Loucy (cell line): ENCODE measurements around the gene CCDC146.

Source experiments
- H2AFZ ChIP-seq: fragments of 200-600 bp; sonication (generic); 2 replicates; pipeline ENCODE4 v1.6.0; 2016; ENCODE audit warnings: antibody characterized with exemption, mild to moderate bottlenecking, low read length, moderate library complexity
- H3F3A ChIP-seq: fragments of 200-600 bp; 2 replicates; pipeline ENCODE4 v1.6.0; 2016; ENCODE audit warnings: antibody characterized with exemption, low read depth, mild to moderate bottlenecking
- H3K27me3 ChIP-seq: fragments of 200-600 bp; sonication (generic); 2 replicates; pipeline ENCODE4 v1.6.1; 2014; ENCODE audit warnings: low read length, mild to moderate bottlenecking; ENCODE audit not compliant: insufficient read depth, poor library complexity, severe bottlenecking
- H3K36me3 ChIP-seq: fragments of 200-600 bp; sonication (generic); 2 replicates; pipeline ENCODE4 v1.6.1; 2016; ENCODE audit warnings: low read length; ENCODE audit not compliant: insufficient read depth
- H3K4me1 ChIP-seq: fragments of 200-600 bp; sonication (generic); 2 replicates; pipeline ENCODE4 v1.5.1; 2014; ENCODE audit warnings: low read length, mild to moderate bottlenecking; ENCODE audit not compliant: insufficient read depth, poor library complexity, severe bottlenecking
- H3K4me2 ChIP-seq: fragments of 200-600 bp; sonication (generic); 2 replicates; pipeline ENCODE4 v1.6.0; 2014; ENCODE audit warnings: antibody characterized with exemption, low read length, low read depth, mild to moderate bottlenecking; ENCODE audit not compliant: poor library complexity, severe bottlenecking
- H3K4me3 ChIP-seq: fragments of 200-600 bp; sonication (generic); 2 replicates; pipeline ENCODE4 v1.5.1; 2014; ENCODE audit warnings: low read length, mild to moderate bottlenecking, mixed read lengths; ENCODE audit not compliant: poor library complexity, severe bottlenecking
- H3K79me2 ChIP-seq: fragments of 200-600 bp; sonication (generic); 2 replicates; pipeline ENCODE4 v1.6.1; 2014; ENCODE audit warnings: low read length; ENCODE audit not compliant: insufficient read depth
- H3K9ac ChIP-seq: fragments of 200-600 bp; sonication (generic); 2 replicates; pipeline ENCODE4 v1.6.0; 2014; ENCODE audit warnings: mild to moderate bottlenecking, low read depth, low read length, moderate library complexity; ENCODE audit not compliant: poor library complexity, severe bottlenecking
- H3K9me2 ChIP-seq: fragments of 200-600 bp; sonication (generic); replicated peaks from 2 replicates; pipeline ENCODE4 v1.6.1; 2016; ENCODE audit warnings: low read depth, low read length, mixed read lengths
- H3K9me3 ChIP-seq: fragments of 200-600 bp; sonication (generic); 2 replicates; pipeline ENCODE4 v1.6.1; 2014; ENCODE audit warnings: mild to moderate bottlenecking, antibody characterized with exemption, low read length, low read depth; ENCODE audit not compliant: insufficient read depth
- H4K20me1 ChIP-seq: fragments of 200-600 bp; sonication (generic); 2 replicates; pipeline ENCODE4 v1.6.0; 2014; ENCODE audit warnings: antibody characterized with exemption, low read length, mild to moderate bottlenecking; ENCODE audit not compliant: insufficient read depth, poor library complexity, severe bottlenecking
- CTCF ChIP-seq: fragments of 200-600 bp; sonication (generic); conservative IDR thresholded peaks from 2 replicates; pipeline ENCODE4 v1.5.1; 2014; ENCODE audit warnings: mild to moderate bottlenecking, antibody characterized with exemption, low read length
- EZH2phosphoT487 ChIP-seq: fragments of 200-600 bp; IDR thresholded peaks from 2 replicates; pipeline ENCODE4 v1.6.1; 2018; ENCODE audit warnings: antibody characterized with exemption, mild to moderate bottlenecking, moderate library complexity, borderline replicate concordance

Gene CCDC146

GRCh38 chr7:77239471-77239870, 117.1 kb downstream of the CCDC146 start:
- H3F3A ChIP-seq, result no peaks in the 10 kb centered on the region
- peak overlapping the region; percentile 19 for H3K4me3 ChIP-seq
- H3K4me2 ChIP-seq, result peak overlapping the region; percentile 54
- no peaks in the 10 kb centered on the region for H3K9me2 ChIP-seq
- H3K4me1 ChIP-seq, result peaks cover 26% of the 10 kb centered on the region
- H3K79me2 ChIP-seq, result no peaks in the 10 kb centered on the region
- TF ChIP-seq EZH2phosphoT487 (no peak), CTCF (no peak)
- H3K9me3 ChIP-seq, result no peaks in the 10 kb centered on the region
- no peak overlapping the region for H3K9ac ChIP-seq
- peaks cover 15% of the 10 kb centered on the region; the same call in 1 of the 2 replicates for H3K36me3 ChIP-seq
- no peaks in the 10 kb centered on the region for H4K20me1 ChIP-seq
- no peak overlapping the region for H2AFZ ChIP-seq
- H3K27me3 ChIP-seq, result no peaks in the 10 kb centered on the region

- H4K20me1 ChIP-seq, result no peaks in the 10 kb centered on the region
- no peak overlapping the region for H3K9ac ChIP-seq
- H3K4me2 ChIP-seq, result no peak overlapping the region
- no peak overlapping the region for H3K4me3 ChIP-seq
- H3K79me2 ChIP-seq, result no peaks in the 10 kb centered on the region
- H3K36me3 ChIP-seq, result peaks cover 10% of the 10 kb centered on the region; the same call in 1 of the 2 replicates
- H3K9me2 ChIP-seq, result no peaks in the 10 kb centered on the region
- H3F3A ChIP-seq, result no peaks in the 10 kb centered on the region
- no peaks in the 10 kb centered on the region for H3K9me3 ChIP-seq
- no peak overlapping the region for H2AFZ ChIP-seq
- H3K4me1 ChIP-seq, result peaks cover 26% of the 10 kb centered on the region
- TF ChIP-seq CTCF (no peak), EZH2phosphoT487 (no peak)
- H3K27me3 ChIP-seq, result no peaks in the 10 kb centered on the region
Measured at GRCh38 chr7:77242068-77242467, 119.7 kb downstream of the CCDC146 start.

GRCh38 chr7:77242554-77242953, 120.1 kb downstream of the CCDC146 start:
- H3K9ac ChIP-seq, result no peak overlapping the region
- no peaks in the 10 kb centered on the region for H3K9me3 ChIP-seq
- peaks cover 6% of the 10 kb centered on the region; the same call in 1 of the 2 replicates for H3K36me3 ChIP-seq
- H3K79me2 ChIP-seq, result no peaks in the 10 kb centered on the region
- H3K9me2 ChIP-seq, result no peaks in the 10 kb centered on the region
- no peak for TF ChIP-seq EZH2phosphoT487
- no peak for TF ChIP-seq CTCF
- no peaks in the 10 kb centered on the region for H3F3A ChIP-seq
- H3K4me2 ChIP-seq, result no peak overlapping the region
- no peaks in the 10 kb centered on the region for H3K27me3 ChIP-seq
- no peaks in the 10 kb centered on the region for H4K20me1 ChIP-seq
- H2AFZ ChIP-seq, result no peak overlapping the region
- peaks cover 26% of the 10 kb centered on the region for H3K4me1 ChIP-seq
- no peak overlapping the region for H3K4me3 ChIP-seq
